OCI-LY3 (cell line): Measurements from ENCODE around the gene GRIK2.

Source experiments
- H2AFZ ChIP-seq: fragments of 200-600, 300-600 bp; shearing (Covaris generic); 2 replicates; pipeline ENCODE4 v1.6.0; 2014; ENCODE audit warnings: antibody characterized with exemption, low read depth, low read length
- H3K27ac ChIP-seq: fragments of 200-600, 300-600 bp; sonication (generic); 2 replicates; pipeline ENCODE4 v1.5.1; 2014; ENCODE audit warnings: mild to moderate bottlenecking, low read length, moderate library complexity, mixed read lengths
- H3K27me3 ChIP-seq: fragments of 200-600, 300-600 bp; sonication (generic); 2 replicates; pipeline ENCODE4 v1.6.1; 2014; ENCODE audit warnings: low read depth, low read length, mixed read lengths
- H3K36me3 ChIP-seq: fragments of 200-600, 300-600 bp; sonication (generic); replicated peaks from 2 replicates; pipeline ENCODE3; 2014; ENCODE audit warnings: low read depth, low read length, mixed read lengths
- H3K4me1 ChIP-seq: fragments of 300-600, 200-600 bp; sonication (generic); 2 replicates; pipeline ENCODE4 v1.6.1; 2014; ENCODE audit warnings: low read length, mixed read lengths
- H3K4me2 ChIP-seq: fragments of 200-600, 300-600 bp; sonication (generic); 2 replicates; pipeline ENCODE4 v1.6.1; 2014; ENCODE audit warnings: low read length, mixed read lengths
- H3K4me3 ChIP-seq: fragments of 300-600, 200-600 bp; sonication (generic); 2 replicates; pipeline ENCODE4 v1.5.1; 2014; ENCODE audit warnings: antibody characterized with exemption, mild to moderate bottlenecking, low read length, moderate library complexity
- H3K79me2 ChIP-seq: fragments of 300-600, 200-600 bp; shearing (Covaris generic); 2 replicates; pipeline ENCODE4 v1.6.1; 2014; ENCODE audit warnings: mild to moderate bottlenecking, low read length, mixed read lengths
- H3K9ac ChIP-seq: fragments of 300-600, 200-600 bp; shearing (Covaris generic); 2 replicates; pipeline ENCODE4 v1.6.0; 2014; ENCODE audit warnings: mild to moderate bottlenecking, low read length, moderate library complexity
- H3K9me3 ChIP-seq: fragments of 200-600, 300-600 bp; shearing (Covaris generic); 2 replicates; pipeline ENCODE4 v1.6.1; 2014; ENCODE audit warnings: low read length, mixed read lengths; ENCODE audit not compliant: insufficient read depth
- H4K20me1 ChIP-seq: fragments of 200-600, 300-600 bp; sonication (generic); 2 replicates; pipeline ENCODE4 v1.6.1; 2016; ENCODE audit warnings: low read length, mixed read lengths; ENCODE audit not compliant: insufficient read depth
- EZH2phosphoT487 ChIP-seq: fragments of 200-600 bp; shearing (Covaris generic); IDR thresholded peaks from 2 replicates; pipeline ENCODE4 v1.6.1; 2018; ENCODE audit warnings: antibody characterized with exemption, mixed run types, low read depth
- TF ChIP-seq, protein P1 (sequence below): fragments of 200-600, 300-600 bp; sonication (generic); IDR thresholded peaks from 2 replicates; pipeline ENCODE4 v1.5.1; 2014; ENCODE audit warnings: antibody characterized with exemption, low read length, low read depth

Gene GRIK2

GRCh38 chr6:101818051-101818450, 424.5 kb downstream of the GRIK2 start:
- no peak overlapping the region for H2AFZ ChIP-seq
- no peaks in the 10 kb centered on the region for H3K27me3 ChIP-seq
- no peak overlapping the region for H3K4me3 ChIP-seq
- no peaks in the 10 kb centered on the region for H3K9me3 ChIP-seq
- TF ChIP-seq, protein P1, sequence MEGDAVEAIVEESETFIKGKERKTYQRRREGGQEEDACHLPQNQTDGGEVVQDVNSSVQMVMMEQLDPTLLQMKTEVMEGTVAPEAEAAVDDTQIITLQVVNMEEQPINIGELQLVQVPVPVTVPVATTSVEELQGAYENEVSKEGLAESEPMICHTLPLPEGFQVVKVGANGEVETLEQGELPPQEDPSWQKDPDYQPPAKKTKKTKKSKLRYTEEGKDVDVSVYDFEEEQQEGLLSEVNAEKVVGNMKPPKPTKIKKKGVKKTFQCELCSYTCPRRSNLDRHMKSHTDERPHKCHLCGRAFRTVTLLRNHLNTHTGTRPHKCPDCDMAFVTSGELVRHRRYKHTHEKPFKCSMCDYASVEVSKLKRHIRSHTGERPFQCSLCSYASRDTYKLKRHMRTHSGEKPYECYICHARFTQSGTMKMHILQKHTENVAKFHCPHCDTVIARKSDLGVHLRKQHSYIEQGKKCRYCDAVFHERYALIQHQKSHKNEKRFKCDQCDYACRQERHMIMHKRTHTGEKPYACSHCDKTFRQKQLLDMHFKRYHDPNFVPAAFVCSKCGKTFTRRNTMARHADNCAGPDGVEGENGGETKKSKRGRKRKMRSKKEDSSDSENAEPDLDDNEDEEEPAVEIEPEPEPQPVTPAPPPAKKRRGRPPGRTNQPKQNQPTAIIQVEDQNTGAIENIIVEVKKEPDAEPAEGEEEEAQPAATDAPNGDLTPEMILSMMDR: no peak
- TF ChIP-seq EZH2phosphoT487: no peak
- no peak overlapping the region for H3K27ac ChIP-seq
- H4K20me1 ChIP-seq: no peaks in the 10 kb centered on the region
- no peaks in the 10 kb centered on the region for H3K79me2 ChIP-seq
- H3K36me3 ChIP-seq: no peaks in the 10 kb centered on the region
- H3K4me1 ChIP-seq: no peaks in the 10 kb centered on the region
- H3K9ac ChIP-seq: no peak overlapping the region
- H3K4me2 ChIP-seq: no peak overlapping the region

DNA sequence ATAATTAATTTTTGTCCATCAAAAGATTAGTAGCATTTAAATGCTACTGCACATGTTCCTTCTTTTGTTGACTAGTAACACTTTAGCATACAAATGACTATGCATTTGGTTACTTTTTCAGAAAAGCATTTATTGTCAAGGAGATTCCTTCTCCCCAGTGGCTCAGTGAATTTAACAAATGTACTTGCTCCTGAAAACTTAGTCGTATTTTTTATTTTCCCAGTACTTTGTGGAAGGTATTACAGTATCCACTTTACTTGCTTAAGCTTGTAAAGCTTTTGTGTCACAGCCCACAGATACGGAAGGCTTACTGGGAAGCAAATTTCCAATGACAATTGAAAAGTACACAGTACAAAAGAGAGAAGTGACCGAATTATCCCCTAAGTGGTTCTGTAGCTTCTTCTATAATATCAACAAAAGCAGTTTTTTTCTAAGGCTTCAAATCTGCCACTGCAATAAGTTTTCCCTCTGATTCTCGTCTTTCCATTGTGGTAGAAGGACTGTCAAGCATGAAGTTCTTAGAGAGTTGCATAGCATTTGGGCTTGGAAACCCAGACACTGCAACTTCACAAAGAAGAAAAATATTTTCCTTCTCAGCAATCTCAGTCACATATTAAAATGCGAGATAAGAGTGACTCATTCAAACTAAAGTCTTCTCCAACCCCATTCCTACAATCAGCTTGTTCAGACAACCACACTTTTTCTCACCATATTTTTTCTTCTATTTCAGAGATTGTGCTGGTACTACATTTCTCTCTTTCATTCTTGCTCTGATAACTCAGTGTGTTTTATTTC, 431.2 kb downstream of the GRIK2 start:
- H3K9me3 ChIP-seq: no peaks in the 10 kb centered on the region
- H3K4me1 ChIP-seq: no peaks in the 10 kb centered on the region
- TF ChIP-seq, protein P1: no peak
- TF ChIP-seq EZH2phosphoT487: no peak
- H3K4me2 ChIP-seq: no peak overlapping the region
- H3K4me3 ChIP-seq: no peak overlapping the region
- no peak overlapping the region for H3K27ac ChIP-seq
- no peaks in the 10 kb centered on the region for H3K27me3 ChIP-seq
- H3K36me3 ChIP-seq: no peaks in the 10 kb centered on the region
- no peak overlapping the region for H2AFZ ChIP-seq
- no peaks in the 10 kb centered on the region for H3K79me2 ChIP-seq
- H3K9ac ChIP-seq: no peak overlapping the region
- H4K20me1 ChIP-seq: no peaks in the 10 kb centered on the region

- Histone ChIP-seq H3K9ac (no peak overlapping the region), H3K4me1 (0 out of 2 replicates have a peak, but pooled peaks cover 6% of the 10 kb centered on the region), H4K20me1 (no peaks in the 10 kb centered on the region), H3K9me3 (no peaks in the 10 kb centered on the region), H3K79me2 (no peaks in the 10 kb centered on the region), H3K27ac (no peak overlapping the region), H3K36me3 (no peaks in the 10 kb centered on the region), H3K27me3 (no peaks in the 10 kb centered on the region), H3K4me3 (no peak overlapping the region), H2AFZ (no peak overlapping the region), H3K4me2 (no peak overlapping the region)
- no peak for TF ChIP-seq EZH2phosphoT487
- TF ChIP-seq, protein P1: no peak
Observed at GRCh38 chr6:101826269-101826668, 432.8 kb downstream of the GRIK2 start.

GRCh38 chr6:101826678-101827077, 433.2 kb downstream of the GRIK2 start:
- Histone ChIP-seq H3K4me3 (no peak overlapping the region), H3K9ac (no peak overlapping the region), H3K27me3 (no peaks in the 10 kb centered on the region), H2AFZ (no peak overlapping the region), H3K79me2 (no peaks in the 10 kb centered on the region), H3K4me2 (no peak overlapping the region), H4K20me1 (no peaks in the 10 kb centered on the region), H3K4me1 (0 out of 2 replicates have a peak, but pooled peaks cover 6% of the 10 kb centered on the region), H3K27ac (no peak overlapping the region), H3K36me3 (no peaks in the 10 kb centered on the region), H3K9me3 (no peaks in the 10 kb centered on the region)
- TF ChIP-seq EZH2phosphoT487: no peak
- TF ChIP-seq, protein P1: no peak
